ENCODE data around the gene ZFHX3. TPM values are rescaled to one million over a fixed set of nuclear protein-coding genes. Genes with fewer than 3 reads are reported as not detected.
A peak's percentile ranks its signal among the peaks of the same experiment; 100 is the strongest.
"Not testable (repeated sequence)": the region's sequence is repeated elsewhere in the genome, so short reads cannot be mapped to it uniquely, and the experiment has no call there.

Gene ZFHX3
- total RNA-seq, 1 donor from 2014 or later: 40.1 TPM

DNA sequence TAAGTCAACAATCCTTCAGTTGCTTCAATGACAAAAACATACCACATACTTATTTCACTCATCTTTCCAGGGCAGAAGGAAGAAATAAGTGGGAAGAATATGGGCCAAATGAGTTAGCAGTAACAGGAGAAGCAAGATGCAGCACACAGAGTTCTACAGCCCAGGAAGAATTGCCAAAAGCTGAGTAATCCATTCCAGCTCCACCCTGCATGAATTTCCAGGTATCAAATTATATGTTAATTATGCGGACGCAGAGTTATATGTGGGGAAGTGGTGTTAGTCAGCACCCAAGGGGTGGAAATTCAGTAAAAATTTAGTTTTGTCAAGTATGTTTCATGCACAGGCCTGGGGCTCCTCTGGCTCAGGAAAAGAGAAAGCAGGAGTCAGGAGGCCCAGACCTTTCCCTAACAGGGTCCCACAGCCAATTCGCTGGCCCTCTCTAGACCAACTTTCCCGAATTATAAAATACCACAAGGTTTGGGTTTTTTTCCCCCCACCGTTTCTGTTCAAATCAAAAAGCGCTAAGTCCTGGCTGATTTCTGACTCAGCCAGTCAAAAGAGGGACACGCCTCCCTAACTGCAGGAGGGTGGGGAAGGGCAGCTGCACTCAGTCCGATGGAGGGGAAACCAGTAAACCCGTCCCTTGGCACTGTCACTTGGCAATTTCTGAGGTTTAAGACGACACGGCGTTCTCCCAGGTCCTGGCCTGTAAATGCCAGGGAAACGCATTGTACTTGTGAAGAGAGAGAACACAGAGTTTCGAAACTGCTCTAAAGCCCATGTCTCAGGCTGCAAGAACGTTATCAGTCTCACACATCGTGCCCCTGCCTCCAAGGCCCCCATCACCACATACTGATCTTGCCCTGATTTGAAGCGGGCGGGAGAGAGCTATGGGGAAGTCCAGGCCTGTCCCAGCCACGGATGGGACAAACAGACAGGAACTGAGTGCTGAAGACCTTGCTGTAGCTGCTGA is 58.1 kb downstream of the ZFHX3 start:
- Mint-ChIP-seq H3K27me3 (ENCODE audit: low read depth) (no peaks in the 10 kb centered on the region), H3K27ac (ENCODE audit: unreplicated experiment) (no peak overlapping the region), H3K9me3 (no peaks in the 10 kb centered on the region), H3K4me3 (no peak overlapping the region), H3K36me3 (ENCODE audit: low read depth) (no peaks in the 10 kb centered on the region), H3K4me1 (peaks cover 73% of the 10 kb centered on the region)
- no peak for DNase-seq (ENCODE audit: low read depth, low spot score)
- TF ChIP-seq, protein P1, sequence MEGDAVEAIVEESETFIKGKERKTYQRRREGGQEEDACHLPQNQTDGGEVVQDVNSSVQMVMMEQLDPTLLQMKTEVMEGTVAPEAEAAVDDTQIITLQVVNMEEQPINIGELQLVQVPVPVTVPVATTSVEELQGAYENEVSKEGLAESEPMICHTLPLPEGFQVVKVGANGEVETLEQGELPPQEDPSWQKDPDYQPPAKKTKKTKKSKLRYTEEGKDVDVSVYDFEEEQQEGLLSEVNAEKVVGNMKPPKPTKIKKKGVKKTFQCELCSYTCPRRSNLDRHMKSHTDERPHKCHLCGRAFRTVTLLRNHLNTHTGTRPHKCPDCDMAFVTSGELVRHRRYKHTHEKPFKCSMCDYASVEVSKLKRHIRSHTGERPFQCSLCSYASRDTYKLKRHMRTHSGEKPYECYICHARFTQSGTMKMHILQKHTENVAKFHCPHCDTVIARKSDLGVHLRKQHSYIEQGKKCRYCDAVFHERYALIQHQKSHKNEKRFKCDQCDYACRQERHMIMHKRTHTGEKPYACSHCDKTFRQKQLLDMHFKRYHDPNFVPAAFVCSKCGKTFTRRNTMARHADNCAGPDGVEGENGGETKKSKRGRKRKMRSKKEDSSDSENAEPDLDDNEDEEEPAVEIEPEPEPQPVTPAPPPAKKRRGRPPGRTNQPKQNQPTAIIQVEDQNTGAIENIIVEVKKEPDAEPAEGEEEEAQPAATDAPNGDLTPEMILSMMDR (conservative IDR thresholded peaks at IDR 0.05): no peak

DNA sequence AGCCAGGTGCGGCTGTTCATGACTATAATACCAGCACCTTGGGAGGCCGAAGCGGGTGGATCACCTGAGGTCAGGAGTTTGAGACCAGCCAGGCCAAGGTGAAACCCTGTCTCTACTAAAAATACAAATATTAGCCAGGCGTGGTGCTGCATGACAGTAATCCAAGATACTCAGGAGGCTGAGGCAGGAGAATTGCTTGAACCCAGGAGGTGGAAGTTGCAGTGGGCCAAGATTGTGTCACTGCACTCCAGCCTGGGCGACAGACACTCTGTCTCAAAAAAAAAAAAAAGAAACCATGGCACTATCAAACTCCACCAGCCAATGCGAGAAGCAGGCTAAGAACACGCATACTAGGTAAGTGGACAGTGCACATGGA is 58.7 kb downstream of the ZFHX3 start:
- not testable (repeated sequence) for H3K27me3 Mint-ChIP-seq (ENCODE audit: low read depth); H3K9me3 Mint-ChIP-seq; H3K4me3 Mint-ChIP-seq; H3K36me3 Mint-ChIP-seq (ENCODE audit: low read depth); H3K27ac Mint-ChIP-seq (ENCODE audit: unreplicated experiment); DNase-seq (ENCODE audit: low read depth, low spot score)
- H3K4me1 Mint-ChIP-seq: peaks cover 69% of the 10 kb centered on the region

DNA sequence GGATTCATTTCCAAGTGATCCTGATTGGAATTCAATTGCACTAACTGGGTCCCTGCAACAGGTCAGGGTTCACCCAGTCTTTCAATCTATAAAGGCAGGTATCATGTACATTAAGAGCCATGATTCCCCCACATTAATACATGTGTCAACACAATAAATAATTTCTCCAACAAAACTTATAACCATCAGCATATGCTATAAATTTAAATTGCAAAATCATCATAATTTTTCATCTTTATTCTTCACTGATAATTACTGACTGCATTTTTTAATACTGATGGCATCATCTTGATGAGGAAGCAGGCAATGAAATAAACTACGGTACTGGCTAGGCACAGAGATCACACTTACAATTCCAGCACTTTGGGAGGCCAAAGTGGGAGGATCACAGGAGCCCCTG is 59.4 kb downstream of the ZFHX3 start:
- TF ChIP-seq, protein P1 (conservative IDR thresholded peaks at IDR 0.05): no peak
- Mint-ChIP-seq H3K27me3 (ENCODE audit: low read depth) (no peaks in the 10 kb centered on the region), H3K4me3 (no peak overlapping the region), H3K36me3 (ENCODE audit: low read depth) (no peaks in the 10 kb centered on the region), H3K4me1 (peaks cover 68% of the 10 kb centered on the region), H3K27ac (ENCODE audit: unreplicated experiment) (no peak overlapping the region), H3K9me3 (no peaks in the 10 kb centered on the region)
- no peak for DNase-seq (ENCODE audit: low read depth, low spot score)

DNA sequence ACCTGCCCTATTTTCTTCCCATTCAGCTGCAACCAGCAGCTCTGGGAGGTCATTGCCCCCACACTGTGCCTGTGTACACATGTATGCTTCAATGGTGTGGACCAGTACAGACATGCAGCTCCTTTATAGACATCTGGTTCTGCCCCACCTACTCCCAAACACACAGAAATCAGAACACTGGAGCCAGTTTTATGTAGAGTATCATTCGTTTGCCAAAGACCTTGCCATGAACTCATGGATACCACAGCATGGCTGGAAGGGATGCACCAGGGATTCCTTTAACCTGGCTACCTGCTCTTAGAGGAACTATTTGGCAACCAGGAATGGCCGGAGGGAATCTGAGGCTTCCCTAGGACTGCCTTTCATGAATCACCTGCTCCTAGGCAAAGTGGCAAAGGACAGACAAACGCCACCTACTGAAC is 60.4 kb downstream of the ZFHX3 start:
- H3K27me3 Mint-ChIP-seq (ENCODE audit: low read depth): no peaks in the 10 kb centered on the region
- H3K9me3 Mint-ChIP-seq: no peaks in the 10 kb centered on the region
- no peak overlapping the region for H3K4me3 Mint-ChIP-seq
- H3K36me3 Mint-ChIP-seq (ENCODE audit: low read depth): no peaks in the 10 kb centered on the region
- TF ChIP-seq, protein P1 (conservative IDR thresholded peaks at IDR 0.05): no peak
- DNase-seq (ENCODE audit: low read depth, low spot score): no peak
- peak overlapping the region; percentile 39 for H3K27ac Mint-ChIP-seq (ENCODE audit: unreplicated experiment)
- peaks cover 64% of the 10 kb centered on the region for H3K4me1 Mint-ChIP-seq

DNA sequence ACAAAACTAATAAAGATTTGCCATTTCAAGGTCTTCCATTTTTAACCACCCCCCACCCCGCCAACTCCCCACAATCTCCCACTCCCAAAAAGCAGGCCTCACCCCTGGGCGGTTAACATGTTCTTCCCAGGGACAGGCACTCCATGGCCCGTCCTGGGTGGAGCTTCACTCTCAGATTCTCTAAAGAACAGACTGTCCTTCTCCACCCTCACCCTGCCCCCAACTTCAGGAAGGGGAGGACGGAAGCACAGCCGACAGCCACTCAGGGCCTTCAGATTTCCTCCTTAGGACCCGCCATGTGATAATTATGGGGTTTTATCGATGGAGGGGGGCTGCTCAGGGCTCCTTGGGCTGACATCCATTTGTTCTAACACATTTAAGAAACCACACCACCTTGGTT is 61.9 kb downstream of the ZFHX3 start:
- no peaks in the 10 kb centered on the region for H3K27me3 Mint-ChIP-seq (ENCODE audit: low read depth)
- TF ChIP-seq, protein P1 (conservative IDR thresholded peaks at IDR 0.05): no peak
- H3K36me3 Mint-ChIP-seq (ENCODE audit: low read depth): no peaks in the 10 kb centered on the region
- H3K4me3 Mint-ChIP-seq: no peak overlapping the region
- peaks cover 57% of the 10 kb centered on the region for H3K4me1 Mint-ChIP-seq
- peak overlapping the region; percentile 31 for H3K27ac Mint-ChIP-seq (ENCODE audit: unreplicated experiment)
- no peak for DNase-seq (ENCODE audit: low read depth, low spot score)
- H3K9me3 Mint-ChIP-seq: no peaks in the 10 kb centered on the region
